Measurements from ENCODE around the gene ADAM8. TPM values are rescaled to one million over a fixed set of nuclear protein-coding genes. Genes with fewer than 3 reads are reported as not detected.

The ADAM8 gene
- total and polyA plus RNA-seq, 2 donors (not counting 1 experiment from before 2014, with no cell fraction given) = 116 to 196 TPM

- no peak overlapping the region for H3K4me3 Mint-ChIP-seq
- TF ChIP-seq CTCF (IDR thresholded peaks at IDR 0.05) = no peak
- TF ChIP-seq EZH2 (IDR thresholded peaks at IDR 0.05; ENCODE audit: borderline replicate concordance, insufficient read depth, low read depth, low read length, poor library complexity, severe bottlenecking) = no peak
- H4K20me1 ChIP-seq (ENCODE audit: control insufficient read depth, insufficient read depth, low read length, poor library complexity, severe bottlenecking) = no peaks in the 10 kb centered on the region
- H3K27ac Mint-ChIP-seq = no peak overlapping the region
- no peaks in the 10 kb centered on the region for H3K36me3 ChIP-seq (replicated peaks in 1 of 2; ENCODE audit: control extremely low read depth in 1 of 2, control insufficient read depth in 1 of 2, extremely low read depth in 1 of 2, insufficient read depth in 2 of 2, low read length in 1 of 2)
- ATAC-seq (ENCODE audit: low read depth) (no peak), DNase-seq (no peak)
- H3K4me2 ChIP-seq (replicated peaks; ENCODE audit: low read depth, low read length, poor library complexity, severe bottlenecking) = no peak overlapping the region
- no peaks in the 10 kb centered on the region for H3K9me3 Mint-ChIP-seq (ENCODE audit: insufficient read depth)
- intact Hi-C loops (cut with micrococcal nuclease) = no loop called here
- no peaks in the 10 kb centered on the region for H3K79me2 ChIP-seq (ENCODE audit: control insufficient read depth, insufficient read depth, low read length)
- H3K9me3 ChIP-seq (ENCODE audit: control extremely low read depth in 1 of 3, control insufficient read depth in 2 of 3, insufficient read depth in 1 of 3, low read length in 2 of 3) = peaks cover 0 to 2% (median 0%) of the 10 kb centered on the region in 3 donors
- H2AFZ ChIP-seq (ENCODE audit: insufficient read depth, low read depth, low read length, poor library complexity, severe bottlenecking) = no peak overlapping the region
- no peak overlapping the region for H3K9ac ChIP-seq (ENCODE audit: low read length)
- peaks cover 23% of the 10 kb centered on the region for H3K27me3 Mint-ChIP-seq
- peaks cover 2% of the 10 kb centered on the region for H3K4me1 Mint-ChIP-seq
- H3K27ac ChIP-seq (ENCODE audit: low read length in 2 of 2) = no peak overlapping the region
- POLR2A ChIA-PET = no interaction called here
- WGBS (ENCODE audit: insufficient coverage) = 93% methylated on average over 12 of the region's 12 CpGs
- CTCF ChIA-PET = no interaction called here
- H3K4me3 ChIP-seq (ENCODE audit: control extremely low read depth in 1 of 5, extremely low read depth in 1 of 5, insufficient read depth in 1 of 5, low read depth in 2 of 5, low read length in 4 of 5) = no peak overlapping the region
- H3K4me1 ChIP-seq (ENCODE audit: control insufficient read depth in 2 of 2, insufficient read depth in 2 of 2, low read length in 2 of 2) = peaks cover 0 to 5% of the 10 kb centered on the region in 2 donors
- no peaks in the 10 kb centered on the region for H3K27me3 ChIP-seq (replicated peaks in 1 of 4; ENCODE audit: control extremely low read depth in 1 of 4, control insufficient read depth in 3 of 4, insufficient read depth in 4 of 4, low read length in 3 of 4)
Observed at GRCh38 chr10:133248334-133248715, 28.3 kb downstream of the ADAM8 start.

- POLR2A ChIA-PET = no interaction called here
- no peak overlapping the region for H3K27ac Mint-ChIP-seq
- Histone ChIP-seq H4K20me1 (ENCODE audit: control insufficient read depth, insufficient read depth, low read length, poor library complexity, severe bottlenecking) (no peaks in the 10 kb centered on the region), H3K79me2 (ENCODE audit: control insufficient read depth, insufficient read depth, low read length) (no peaks in the 10 kb centered on the region), H3K36me3 (replicated peaks in 1 of 2; ENCODE audit: control extremely low read depth in 1 of 2, control insufficient read depth in 1 of 2, extremely low read depth in 1 of 2, insufficient read depth in 2 of 2, low read length in 1 of 2) (no peaks in the 10 kb centered on the region), H3K4me2 (replicated peaks; ENCODE audit: low read depth, low read length, poor library complexity, severe bottlenecking) (no peak overlapping the region), H3K9ac (ENCODE audit: low read length) (no peak overlapping the region), H3K27me3 (replicated peaks in 1 of 4; ENCODE audit: control extremely low read depth in 1 of 4, control insufficient read depth in 3 of 4, insufficient read depth in 4 of 4, low read length in 3 of 4) (no peaks in the 10 kb centered on the region), H3K4me1 (ENCODE audit: control insufficient read depth in 2 of 2, insufficient read depth in 2 of 2, low read length in 2 of 2) (peaks cover 0 to 5% of the 10 kb centered on the region in 2 donors), H2AFZ (ENCODE audit: insufficient read depth, low read depth, low read length, poor library complexity, severe bottlenecking) (no peak overlapping the region), H3K9me3 (ENCODE audit: control extremely low read depth in 1 of 3, control insufficient read depth in 2 of 3, insufficient read depth in 1 of 3, low read length in 2 of 3) (peaks cover 0 to 2% (median 0%) of the 10 kb centered on the region in 3 donors), H3K4me3 (ENCODE audit: control extremely low read depth in 1 of 5, extremely low read depth in 1 of 5, insufficient read depth in 1 of 5, low read depth in 2 of 5, low read length in 4 of 5) (no peak overlapping the region), H3K27ac (ENCODE audit: low read length in 2 of 2) (no peak overlapping the region)
- TF ChIP-seq EZH2 (IDR thresholded peaks at IDR 0.05; ENCODE audit: borderline replicate concordance, insufficient read depth, low read depth, low read length, poor library complexity, severe bottlenecking) = no peak
- no peak for TF ChIP-seq CTCF (IDR thresholded peaks at IDR 0.05)
- peaks cover 6% of the 10 kb centered on the region for H3K4me1 Mint-ChIP-seq
- intact Hi-C loops (cut with micrococcal nuclease) = no loop called here
- peaks cover 26% of the 10 kb centered on the region for H3K27me3 Mint-ChIP-seq
- no peak for DNase-seq
- ATAC-seq (ENCODE audit: low read depth) = no peak
- no peak overlapping the region for H3K4me3 Mint-ChIP-seq
- H3K9me3 Mint-ChIP-seq (ENCODE audit: insufficient read depth) = no peaks in the 10 kb centered on the region
- 97% methylated on average over 35 of the region's 36 CpGs for WGBS (ENCODE audit: insufficient coverage)
- CTCF ChIA-PET = no interaction called here
Observed at GRCh38 chr10:133247681-133248333, 28.9 kb downstream of the ADAM8 start.
